NB4 (cell line): ENCODE measurements around the gene MICAL3.

Experiments
- DNase-seq: peaks from one replicate; pipeline ENCODE4 v3.0.0; 2010; ENCODE audit warnings: low read depth
- H3K4me3 ChIP-seq: one replicate; pipeline ENCODE4 v1.5.1; 2011; ENCODE audit warnings: mild to moderate bottlenecking, low read depth, low read length, moderate library complexity
- CTCF ChIP-seq: IDR thresholded peaks from one replicate; pipeline ENCODE4 v1.5.1; 2012; ENCODE audit warnings: low read depth, low read length
- MAX ChIP-seq: IDR thresholded peaks from 2 replicates; pipeline ENCODE4 v1.6.1; 2011; ENCODE audit warnings: low read depth, low read length
- MYC ChIP-seq: IDR thresholded peaks from 2 replicates; pipeline ENCODE4 v1.6.1; 2011; ENCODE audit warnings: low read depth, low read length
- POLR2A ChIP-seq: IDR thresholded peaks from 2 replicates; pipeline ENCODE4 v1.6.1; 2011; ENCODE audit warnings: mild to moderate bottlenecking; ENCODE audit not compliant: insufficient read length; ENCODE audit errors: extremely low read depth

The MICAL3 gene

GRCh38 chr22:17845327-17845726, 179.0 kb downstream of the MICAL3 start:
- no peak overlapping the region for H3K4me3 ChIP-seq
- no peak for DNase-seq
- TF ChIP-seq CTCF (no peak), POLR2A (no peak)

GRCh38 chr22:17844150-17844549, 180.2 kb downstream of the MICAL3 start:
- TF ChIP-seq MAX, result no peak
- TF ChIP-seq CTCF, result no peak
- no peak for TF ChIP-seq POLR2A
- TF ChIP-seq MYC, result no peak
- H3K4me3 ChIP-seq, result no peak overlapping the region
- DNase-seq, result no peak

GRCh38 chr22:17842386-17842785, 182.0 kb downstream of the MICAL3 start:
- DNase-seq, result no peak
- no peak for TF ChIP-seq MAX
- TF ChIP-seq MYC, result no peak
- TF ChIP-seq CTCF, result no peak
- TF ChIP-seq POLR2A, result no peak
- H3K4me3 ChIP-seq, result no peak overlapping the region

- no peak for DNase-seq
- no peak overlapping the region for H3K4me3 ChIP-seq
- no peak for TF ChIP-seq CTCF
- no peak for TF ChIP-seq MYC
Observed at GRCh38 chr22:17841836-17842235, 182.5 kb downstream of the MICAL3 start.

- DNase-seq, result no peak
- H3K4me3 ChIP-seq, result no peak overlapping the region
- TF ChIP-seq CTCF (no peak), MYC (no peak), POLR2A (no peak), MAX (no peak)
Observed at GRCh38 chr22:17838180-17838865, 186.0 kb downstream of the MICAL3 start.

GRCh38 chr22:17836992-17837742, 187.2 kb downstream of the MICAL3 start:
- DNase-seq, result no peak
- TF ChIP-seq MYC, result no peak
- TF ChIP-seq CTCF, result no peak
- H3K4me3 ChIP-seq, result no peak overlapping the region
